ENCODE results near the gene PAX9. TPM values are rescaled to one million over a fixed set of nuclear protein-coding genes. Genes with fewer than 3 reads are reported as not detected.

Gene PAX9
- total RNA-seq, 2 donors from 2014 or later: 0.23 TPM; not detected in 1

- H3K9me3 Mint-ChIP-seq: no peaks in the 10 kb centered on the region
- peak overlapping the region; percentile 15 to 35 for H3K4me3 Mint-ChIP-seq
- peaks cover 10 to 20% of the 10 kb centered on the region in 2 donors for H3K36me3 Mint-ChIP-seq (ENCODE audit: insufficient read depth in 2 of 2)
- H3K27me3 Mint-ChIP-seq (ENCODE audit: low read depth): peaks cover 89% of the 10 kb centered on the region
- peaks cover 57% of the 10 kb centered on the region for H3K4me1 Mint-ChIP-seq (ENCODE audit: low read depth)
- ATAC-seq (replicated peaks in 1 of 2) (no peak), DNase-seq (no peak)
- H3K27ac Mint-ChIP-seq: peak overlapping the region; percentile 24
Measured at GRCh38 chr14:36659010-36659821, 2.4 kb upstream of the PAX9 start.

- H3K27ac Mint-ChIP-seq: no peak overlapping the region
- H3K27me3 Mint-ChIP-seq (ENCODE audit: low read depth): peaks cover 89% of the 10 kb centered on the region
- DNase-seq: no peak
- ATAC-seq (replicated peaks in 1 of 2): no peak
- H3K4me3 Mint-ChIP-seq: no peak overlapping the region
- peaks cover 58% of the 10 kb centered on the region for H3K4me1 Mint-ChIP-seq (ENCODE audit: low read depth)
- H3K36me3 Mint-ChIP-seq (ENCODE audit: insufficient read depth in 2 of 2): peaks cover 10 to 23% of the 10 kb centered on the region in 2 donors
- no peaks in the 10 kb centered on the region for H3K9me3 Mint-ChIP-seq
Measured at GRCh38 chr14:36659822-36660735, 1.6 kb upstream of the PAX9 start.

GRCh38 chr14:36660736-36661505, 739 bp upstream of the PAX9 start:
- DNase-seq (no peak), ATAC-seq (replicated peaks in 1 of 2) (peak; percentile 16 to 22)
- Mint-ChIP-seq H3K9me3 (no peaks in the 10 kb centered on the region), H3K4me3 (peak overlapping the region; percentile 73 to 78), H3K27ac (no peak overlapping the region), H3K27me3 (ENCODE audit: low read depth) (peaks cover 88% of the 10 kb centered on the region), H3K4me1 (ENCODE audit: low read depth) (peaks cover 57% of the 10 kb centered on the region), H3K36me3 (ENCODE audit: insufficient read depth in 2 of 2) (peaks cover 10 to 21% of the 10 kb centered on the region in 2 donors)

- Mint-ChIP-seq H3K9me3 (no peaks in the 10 kb centered on the region), H3K4me1 (ENCODE audit: low read depth) (peaks cover 47% of the 10 kb centered on the region), H3K27me3 (ENCODE audit: low read depth) (peaks cover 78% of the 10 kb centered on the region), H3K27ac (peak overlapping the region; percentile 85), H3K4me3 (peak overlapping the region; percentile 73 to 78), H3K36me3 (ENCODE audit: insufficient read depth in 2 of 2) (peaks cover 8 to 21% of the 10 kb centered on the region in 2 donors)
- DNase-seq (no peak), ATAC-seq (replicated peaks in 1 of 2) (no peak)
Measured at GRCh38 chr14:36662258-36662542, 540 bp downstream of the PAX9 start.

- no peak for ATAC-seq (replicated peaks in 1 of 2)
- peak overlapping the region; percentile 73 to 78 for H3K4me3 Mint-ChIP-seq
Measured at GRCh38 chr14:36662543-36663403, 1.1 kb downstream of the PAX9 start.

GRCh38 chr14:36663404-36664321, 2.0 kb downstream of the PAX9 start:
- Mint-ChIP-seq H3K36me3 (ENCODE audit: insufficient read depth in 2 of 2) (peaks cover 8 to 26% of the 10 kb centered on the region in 2 donors), H3K27ac (peak overlapping the region; percentile 54), H3K4me1 (ENCODE audit: low read depth) (peaks cover 47% of the 10 kb centered on the region), H3K27me3 (ENCODE audit: low read depth) (peaks cover 83% of the 10 kb centered on the region), H3K9me3 (no peaks in the 10 kb centered on the region), H3K4me3 (peak overlapping the region; percentile 63 to 78)
- ATAC-seq (replicated peaks in 1 of 2) (no peak), DNase-seq (no peak)

More at GRCh38 chr14:36662543-36663403, 1.1 kb downstream of the PAX9 start:
- H3K36me3 Mint-ChIP-seq (ENCODE audit: insufficient read depth in 2 of 2): peaks cover 8 to 24% of the 10 kb centered on the region in 2 donors
- no peak for DNase-seq
- H3K27ac Mint-ChIP-seq: no peak overlapping the region
- H3K9me3 Mint-ChIP-seq: no peaks in the 10 kb centered on the region
- peaks cover 47% of the 10 kb centered on the region for H3K4me1 Mint-ChIP-seq (ENCODE audit: low read depth)
- H3K27me3 Mint-ChIP-seq (ENCODE audit: low read depth): peaks cover 79% of the 10 kb centered on the region

- Mint-ChIP-seq H3K4me3 (peak overlapping the region in 1 of 2 donors; percentile 63), H3K4me1 (ENCODE audit: low read depth) (peaks cover 41% of the 10 kb centered on the region), H3K27me3 (ENCODE audit: low read depth) (peaks cover 74% of the 10 kb centered on the region), H3K27ac (peak overlapping the region; percentile 54), H3K9me3 (no peaks in the 10 kb centered on the region), H3K36me3 (ENCODE audit: insufficient read depth in 2 of 2) (peaks cover 8 to 23% of the 10 kb centered on the region in 2 donors)
- DNase-seq (no peak), ATAC-seq (replicated peaks in 1 of 2) (no peak)
Measured at GRCh38 chr14:36664322-36665193, 2.9 kb downstream of the PAX9 start.

GRCh38 chr14:36665887-36666415, 4.3 kb downstream of the PAX9 start:
- no peak for ATAC-seq (replicated peaks in 1 of 2)
- H3K4me3 Mint-ChIP-seq: no peak overlapping the region

GRCh38 chr14:36666416-36667206, 5.0 kb downstream of the PAX9 start:
- peaks cover 54% of the 10 kb centered on the region for H3K27me3 Mint-ChIP-seq (ENCODE audit: low read depth)
- ATAC-seq (replicated peaks in 1 of 2) (no peak), DNase-seq (no peak)
- H3K4me1 Mint-ChIP-seq (ENCODE audit: low read depth): peaks cover 28% of the 10 kb centered on the region
- no peak overlapping the region for H3K27ac Mint-ChIP-seq
- H3K36me3 Mint-ChIP-seq (ENCODE audit: insufficient read depth in 2 of 2): peaks cover 8 to 17% of the 10 kb centered on the region in 2 donors
- H3K4me3 Mint-ChIP-seq: no peak overlapping the region
- no peaks in the 10 kb centered on the region for H3K9me3 Mint-ChIP-seq

More at GRCh38 chr14:36665887-36666415, 4.3 kb downstream of the PAX9 start:
- Mint-ChIP-seq H3K27ac (no peak overlapping the region), H3K27me3 (ENCODE audit: low read depth) (peaks cover 60% of the 10 kb centered on the region), H3K9me3 (no peaks in the 10 kb centered on the region), H3K36me3 (ENCODE audit: insufficient read depth in 2 of 2) (peaks cover 8 to 21% of the 10 kb centered on the region in 2 donors), H3K4me1 (ENCODE audit: low read depth) (peaks cover 34% of the 10 kb centered on the region)
- DNase-seq: no peak

GRCh38 chr14:36667679-36668078, 6.0 kb downstream of the PAX9 start:
- DNase-seq: no peak
- Mint-ChIP-seq H3K36me3 (ENCODE audit: insufficient read depth in 2 of 2) (peaks cover 3 to 14% of the 10 kb centered on the region in 2 donors), H3K27ac (peak overlapping the region; percentile 85), H3K4me3 (peak overlapping the region in 1 of 2 donors; percentile 28), H3K27me3 (ENCODE audit: low read depth) (peaks cover 44% of the 10 kb centered on the region), H3K9me3 (no peaks in the 10 kb centered on the region), H3K4me1 (ENCODE audit: low read depth) (peaks cover 18% of the 10 kb centered on the region)
- ATAC-seq (replicated peaks in 1 of 2): no peak
